HG02763 (cell line): ENCODE results near the gene OPN5.

ENCODE experiments used
- ATAC-seq: cut with Tn5 transposase; IDR thresholded peaks from one replicate; pipeline ENCODE4 v1.9.1; 2021; ENCODE audit warnings: mild to moderate bottlenecking, moderate library complexity; ENCODE audit not compliant: unreplicated experiment

The OPN5 gene

DNA sequence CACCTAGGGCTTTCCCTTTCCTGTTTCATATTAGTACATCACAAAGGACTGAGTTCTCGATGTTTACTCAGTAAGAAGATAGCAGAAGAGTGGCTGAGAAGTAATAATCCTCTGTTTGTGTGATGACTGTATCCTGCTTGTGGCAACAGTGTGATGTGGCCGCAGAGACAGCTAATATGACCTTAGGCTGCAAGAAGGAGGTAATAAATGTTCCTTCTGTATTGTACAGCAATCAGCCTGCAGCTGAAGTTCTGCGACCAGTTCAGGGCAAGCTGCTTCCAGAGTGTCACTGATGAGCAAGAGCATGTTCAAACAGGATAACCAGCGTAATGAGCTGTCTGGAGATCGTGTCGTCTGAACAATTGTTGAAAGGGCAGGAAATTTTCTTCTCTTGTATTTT, 70.9 kb downstream of the OPN5 start:
- no peak for ATAC-seq

DNA sequence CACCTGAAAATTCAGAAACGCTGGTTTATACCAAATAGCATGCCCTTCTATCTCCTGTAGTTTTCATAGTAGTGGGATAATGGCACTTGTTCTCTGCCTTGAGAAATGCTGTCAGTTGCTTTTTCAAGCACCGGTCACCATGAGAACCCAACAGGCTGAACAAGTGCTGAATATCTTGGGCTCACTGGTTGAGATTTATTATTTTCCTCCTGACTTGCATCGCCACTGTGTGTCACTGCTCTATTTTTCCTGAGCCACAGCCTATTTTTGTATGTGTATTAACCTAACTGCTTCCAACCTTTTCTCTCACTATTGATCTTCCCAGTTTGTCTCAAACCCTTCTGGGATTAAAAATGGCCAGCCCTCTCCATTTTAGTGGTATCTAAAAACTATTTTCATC, 71.9 kb downstream of the OPN5 start:
- no peak for ATAC-seq

DNA sequence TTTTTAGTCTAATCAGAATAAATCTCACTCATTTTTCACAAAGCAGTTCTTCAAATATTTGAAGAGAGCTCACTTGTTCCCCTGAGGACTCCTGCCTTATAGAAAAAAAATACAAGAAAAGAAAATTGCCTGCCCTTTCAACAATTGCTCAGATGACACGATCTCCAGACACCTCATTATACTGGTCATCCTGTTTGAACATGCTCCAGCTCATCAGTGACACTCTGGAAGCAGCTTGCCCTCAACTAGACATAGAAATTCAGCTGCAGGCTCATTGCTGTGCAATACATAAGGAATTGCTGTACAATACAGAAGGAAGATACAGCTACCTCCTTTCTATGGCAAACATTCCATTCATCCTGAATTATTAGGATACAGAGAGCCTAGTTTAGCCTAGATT, 73.1 kb downstream of the OPN5 start:
- no peak for ATAC-seq

DNA sequence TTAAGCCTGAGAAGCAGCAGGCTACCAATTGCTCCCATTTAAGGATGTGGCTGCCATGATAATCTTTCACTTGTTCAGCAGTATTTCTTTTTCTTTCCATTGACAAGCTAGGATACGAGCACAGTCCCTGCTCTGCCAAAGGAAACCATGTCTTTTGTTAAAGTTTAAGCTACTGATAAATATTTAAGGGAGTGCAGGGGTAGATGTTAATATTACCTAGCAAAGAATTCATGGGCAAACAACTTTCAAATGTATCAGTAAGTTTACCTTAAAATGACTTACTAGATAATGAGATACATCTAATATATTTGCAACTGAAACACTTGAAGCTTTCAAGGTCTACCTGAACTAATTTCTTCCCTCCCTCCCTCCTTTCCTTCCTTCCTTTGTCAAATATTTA, 77.3 kb downstream of the OPN5 start:
- ATAC-seq = no peak

DNA sequence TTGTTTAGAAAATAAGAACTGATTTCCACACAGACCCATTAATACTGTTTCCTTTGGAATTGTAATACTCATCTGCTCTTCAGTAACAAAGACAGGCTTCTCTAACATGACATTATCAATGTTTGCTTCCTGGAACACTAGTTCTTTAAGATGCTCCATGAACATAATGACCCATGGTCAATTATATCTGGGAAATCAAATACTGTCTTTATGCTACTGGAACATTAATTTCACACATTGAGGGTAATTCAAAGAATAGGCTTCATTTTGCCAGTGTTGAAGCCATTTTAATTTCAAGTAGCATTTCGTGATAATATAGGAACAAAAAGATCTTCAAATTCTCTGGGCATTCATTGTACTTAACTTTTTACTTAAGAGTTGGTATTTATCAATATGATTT, 80.9 kb downstream of the OPN5 start:
- ATAC-seq = no peak

DNA sequence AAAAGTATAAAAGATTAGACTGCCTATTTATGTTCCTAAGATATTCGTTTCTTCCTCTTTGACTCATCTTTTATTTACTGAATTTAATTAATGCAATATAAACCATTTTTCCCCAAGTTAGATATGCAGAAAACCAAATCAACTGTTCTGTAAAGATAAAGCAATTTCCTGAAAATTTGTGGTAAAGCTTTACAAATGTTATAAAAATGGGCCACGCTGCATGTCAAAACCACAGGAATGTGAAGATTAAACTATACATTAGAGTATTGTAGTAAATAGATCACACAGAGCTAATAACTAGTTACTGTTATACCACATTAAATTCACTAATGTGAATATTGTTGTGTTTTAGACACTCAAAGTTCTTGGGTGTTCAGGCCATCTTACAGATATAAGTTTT, 83.4 kb downstream of the OPN5 start:
- ATAC-seq = no peak

DNA sequence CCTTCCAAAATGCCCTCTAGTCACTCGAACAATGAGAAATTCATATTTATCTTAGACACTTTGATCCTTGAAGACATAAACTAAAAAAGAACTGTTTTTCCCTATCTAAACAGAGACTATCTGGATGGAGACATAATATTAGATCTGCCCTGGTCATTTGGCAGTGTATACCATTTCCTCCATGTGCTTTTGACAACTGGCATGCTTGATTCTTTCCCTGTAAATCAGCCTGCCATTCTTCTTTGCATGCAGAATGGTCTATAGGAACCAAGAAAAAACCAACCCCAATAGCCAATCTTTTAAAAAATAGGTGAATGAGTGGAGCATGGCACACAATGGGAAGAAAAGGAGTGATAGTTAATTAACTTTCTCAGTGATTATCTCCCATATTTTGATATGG, 93.8 kb downstream of the OPN5 start:
- ATAC-seq = no peak
